Measurements from ENCODE around the gene OGDH. TPM values are rescaled to one million over a fixed set of nuclear protein-coding genes. Genes with fewer than 3 reads are reported as not detected.

OGDH gene
- polyA plus RNA-seq, 3 donors = 41.0 to 74.1 (median 49.9) TPM

- peaks cover 71 to 97% of the 10 kb centered on the region in 2 donors for H3K36me3 ChIP-seq (replicated peaks in 1 of 2; ENCODE audit: control insufficient read depth in 1 of 2, insufficient read depth in 2 of 2, low read length in 2 of 2)
- Mint-ChIP-seq H3K27ac (peak overlapping the region in 5 of 7 donors; percentile 19 to 68 (median 56)), H3K36me3 (peaks cover 77 to 92% of the 10 kb centered on the region in 2 donors), H3K4me1 (peaks cover 11% of the 10 kb centered on the region), H3K4me3 (no peak overlapping the region), H3K9me3 (no peaks in the 10 kb centered on the region), H3K27me3 (ENCODE audit: low read depth in 3 of 3) (peaks cover 0 to 1% (median 0%) of the 10 kb centered on the region in 3 donors)
- TF ChIP-seq, protein P1, sequence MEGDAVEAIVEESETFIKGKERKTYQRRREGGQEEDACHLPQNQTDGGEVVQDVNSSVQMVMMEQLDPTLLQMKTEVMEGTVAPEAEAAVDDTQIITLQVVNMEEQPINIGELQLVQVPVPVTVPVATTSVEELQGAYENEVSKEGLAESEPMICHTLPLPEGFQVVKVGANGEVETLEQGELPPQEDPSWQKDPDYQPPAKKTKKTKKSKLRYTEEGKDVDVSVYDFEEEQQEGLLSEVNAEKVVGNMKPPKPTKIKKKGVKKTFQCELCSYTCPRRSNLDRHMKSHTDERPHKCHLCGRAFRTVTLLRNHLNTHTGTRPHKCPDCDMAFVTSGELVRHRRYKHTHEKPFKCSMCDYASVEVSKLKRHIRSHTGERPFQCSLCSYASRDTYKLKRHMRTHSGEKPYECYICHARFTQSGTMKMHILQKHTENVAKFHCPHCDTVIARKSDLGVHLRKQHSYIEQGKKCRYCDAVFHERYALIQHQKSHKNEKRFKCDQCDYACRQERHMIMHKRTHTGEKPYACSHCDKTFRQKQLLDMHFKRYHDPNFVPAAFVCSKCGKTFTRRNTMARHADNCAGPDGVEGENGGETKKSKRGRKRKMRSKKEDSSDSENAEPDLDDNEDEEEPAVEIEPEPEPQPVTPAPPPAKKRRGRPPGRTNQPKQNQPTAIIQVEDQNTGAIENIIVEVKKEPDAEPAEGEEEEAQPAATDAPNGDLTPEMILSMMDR (IDR thresholded peaks at IDR 0.05) = no peak
- peaks cover 0 to 9% of the 10 kb centered on the region in 2 donors for H3K4me1 ChIP-seq (ENCODE audit: control insufficient read depth in 1 of 2, insufficient read depth in 2 of 2, low read length in 2 of 2)
- H3K9me3 ChIP-seq (replicated peaks in 1 of 2; ENCODE audit: control insufficient read depth in 1 of 2, insufficient read depth in 1 of 2, low read length in 2 of 2) = no peaks in the 10 kb centered on the region
- intact Hi-C loops (cut with micrococcal nuclease) = no loop called here
- no peak overlapping the region for H3K9ac ChIP-seq (ENCODE audit: insufficient read depth, low read length, poor library complexity, severe bottlenecking)
- 100% methylated on average over 1 of the region's 4 CpGs for WGBS (ENCODE audit: insufficient coverage)
- no peaks in the 10 kb centered on the region for H3K27me3 ChIP-seq (ENCODE audit: control insufficient read depth in 2 of 2, insufficient read depth in 2 of 2, low read length in 2 of 2)
- H4K20me1 ChIP-seq (ENCODE audit: insufficient read depth, low read length) = peaks cover 8% of the 10 kb centered on the region
- DNase-seq = no peak
- H3K27ac ChIP-seq (ENCODE audit: low read depth in 1 of 2, low read length in 2 of 2) = no peak overlapping the region
- no peaks in the 10 kb centered on the region for H3K79me2 ChIP-seq (ENCODE audit: insufficient read depth, low read length)
- H2AFZ ChIP-seq (ENCODE audit: insufficient read depth, low read depth, low read length, poor library complexity, severe bottlenecking) = no peak overlapping the region
- no peak overlapping the region for H3K4me2 ChIP-seq (replicated peaks; ENCODE audit: extremely low read depth, low read length, poor library complexity, severe bottlenecking)
- no peak overlapping the region for H3K4me3 ChIP-seq (replicated peaks in 1 of 3; ENCODE audit: low read depth in 2 of 3, low read length in 3 of 3)
Measured at GRCh38 chr7:44676776-44677175, 70.3 kb downstream of the OGDH start.

DNA sequence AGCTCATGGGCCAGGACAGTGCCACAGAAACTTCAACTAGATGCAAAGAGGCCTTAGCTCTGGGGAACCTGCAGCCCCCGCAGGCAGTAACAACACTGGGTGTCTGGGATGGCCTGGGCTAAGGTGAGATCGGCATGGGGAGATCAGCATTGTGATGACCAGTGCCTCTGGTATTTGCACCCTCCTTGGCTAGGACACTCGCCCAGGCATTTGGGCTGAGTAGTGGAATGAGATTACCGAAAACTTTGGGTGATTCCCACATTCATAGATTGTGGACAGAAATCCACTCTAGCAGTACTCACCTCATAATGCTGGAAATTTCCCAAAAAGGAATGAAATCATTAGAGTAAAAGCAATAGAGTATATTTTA is 71.7 kb downstream of the OGDH start:
- DNase-seq = no peak
- H3K27ac Mint-ChIP-seq = peak overlapping the region in 6 of 7 donors; percentile 54 to 88 (median 80)
- peaks cover 80 to 94% of the 10 kb centered on the region in 2 donors for H3K36me3 Mint-ChIP-seq
- no peak overlapping the region for H3K9ac ChIP-seq (ENCODE audit: insufficient read depth, low read length, poor library complexity, severe bottlenecking)
- no peak overlapping the region for H3K4me3 ChIP-seq (replicated peaks in 1 of 3; ENCODE audit: low read depth in 2 of 3, low read length in 3 of 3)
- intact Hi-C loops (cut with micrococcal nuclease) = no loop called here
- no peaks in the 10 kb centered on the region for H3K9me3 ChIP-seq (replicated peaks in 1 of 2; ENCODE audit: control insufficient read depth in 1 of 2, insufficient read depth in 1 of 2, low read length in 2 of 2)
- H4K20me1 ChIP-seq (ENCODE audit: insufficient read depth, low read length) = peaks cover 8% of the 10 kb centered on the region
- peaks cover 0 to 9% of the 10 kb centered on the region in 2 donors for H3K4me1 ChIP-seq (ENCODE audit: control insufficient read depth in 1 of 2, insufficient read depth in 2 of 2, low read length in 2 of 2)
- H3K4me3 Mint-ChIP-seq = no peak overlapping the region
- 100% methylated on average over 3 of the region's 4 CpGs for WGBS (ENCODE audit: insufficient coverage)
- no peaks in the 10 kb centered on the region for H3K79me2 ChIP-seq (ENCODE audit: insufficient read depth, low read length)
- no peaks in the 10 kb centered on the region for H3K27me3 ChIP-seq (ENCODE audit: control insufficient read depth in 2 of 2, insufficient read depth in 2 of 2, low read length in 2 of 2)
- H3K4me2 ChIP-seq (replicated peaks; ENCODE audit: extremely low read depth, low read length, poor library complexity, severe bottlenecking) = no peak overlapping the region
- no peaks in the 10 kb centered on the region for H3K27me3 Mint-ChIP-seq (ENCODE audit: low read depth in 3 of 3)
- H3K36me3 ChIP-seq (replicated peaks in 1 of 2; ENCODE audit: control insufficient read depth in 1 of 2, insufficient read depth in 2 of 2, low read length in 2 of 2) = peaks cover 77 to 98% of the 10 kb centered on the region in 2 donors
- peak overlapping the region in 1 of 2 donors; percentile 69 for H3K27ac ChIP-seq (ENCODE audit: low read depth in 1 of 2, low read length in 2 of 2)
- H3K4me1 Mint-ChIP-seq = peaks cover 11% of the 10 kb centered on the region
- H3K9me3 Mint-ChIP-seq = no peaks in the 10 kb centered on the region
- TF ChIP-seq, protein P1 (IDR thresholded peaks at IDR 0.05) = no peak
- H2AFZ ChIP-seq (ENCODE audit: insufficient read depth, low read depth, low read length, poor library complexity, severe bottlenecking) = no peak overlapping the region

All from CD14-positive monocyte (primary cell).